HCT116 (cell line): Measurements from ENCODE around the gene PAX8.

Source experiments
- EGR1 ChIP-seq: IDR thresholded peaks from 2 replicates; pipeline ENCODE4 v1.6.1; 2012; ENCODE audit warnings: low read depth
- POLR2AphosphoS5 ChIP-seq: IDR thresholded peaks from 2 replicates; pipeline ENCODE4 v1.6.1; 2011; ENCODE audit warnings: mild to moderate bottlenecking, low read depth, low read length, moderate library complexity
- TF ChIP-seq, protein P1 (sequence below): IDR thresholded peaks from 2 replicates; pipeline ENCODE4 v1.6.1; 2012; ENCODE audit warnings: low read depth

DNA sequence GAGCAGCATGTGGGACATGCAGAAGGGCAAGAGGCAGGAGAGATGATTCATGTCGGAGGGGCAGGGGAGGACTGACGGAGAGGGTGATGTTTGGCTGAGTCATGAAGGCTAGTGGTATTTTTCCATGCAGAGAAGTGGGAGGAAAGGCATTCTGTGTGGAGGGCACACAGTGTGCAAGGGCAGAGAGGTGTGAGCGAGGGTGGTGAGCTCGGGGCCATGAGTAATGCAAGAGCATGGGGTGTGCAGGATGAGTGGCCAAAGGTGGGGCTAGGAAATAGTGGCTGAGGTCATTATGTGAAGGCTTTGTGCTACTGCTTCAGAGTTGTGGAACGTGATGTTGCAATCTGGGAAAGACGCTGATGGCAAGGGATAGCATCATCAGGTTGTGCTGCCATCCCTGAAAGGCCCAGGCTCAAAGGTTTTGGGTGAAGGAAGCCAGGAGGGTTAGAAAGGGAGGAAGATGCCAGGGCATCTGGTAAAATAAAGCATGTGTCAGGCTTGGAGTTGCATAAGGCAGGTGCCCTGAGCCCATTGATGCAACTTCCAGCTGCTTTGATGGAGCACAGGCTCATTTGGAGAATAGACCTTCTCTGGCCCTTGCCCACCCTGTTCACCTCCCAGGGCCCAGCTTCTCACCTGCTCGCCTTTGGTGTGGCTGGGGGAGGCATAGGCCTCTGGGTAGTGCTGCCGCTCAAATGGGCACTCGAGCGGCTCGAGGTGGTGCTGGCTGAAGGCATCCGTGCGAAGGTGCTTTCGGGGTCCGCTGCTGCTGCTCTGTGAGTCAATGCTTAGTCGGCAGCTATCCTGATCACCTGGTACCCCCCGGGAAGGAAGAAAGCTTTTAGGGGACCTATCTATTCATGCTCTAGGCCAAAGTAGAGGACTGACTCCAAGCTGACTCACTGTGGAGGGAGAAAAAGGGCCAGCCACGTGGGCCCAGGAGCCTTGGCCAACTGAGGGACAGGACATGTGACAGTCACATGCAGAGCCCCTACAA, 37.5 kb downstream of the PAX8 start:
- TF ChIP-seq, protein P1, sequence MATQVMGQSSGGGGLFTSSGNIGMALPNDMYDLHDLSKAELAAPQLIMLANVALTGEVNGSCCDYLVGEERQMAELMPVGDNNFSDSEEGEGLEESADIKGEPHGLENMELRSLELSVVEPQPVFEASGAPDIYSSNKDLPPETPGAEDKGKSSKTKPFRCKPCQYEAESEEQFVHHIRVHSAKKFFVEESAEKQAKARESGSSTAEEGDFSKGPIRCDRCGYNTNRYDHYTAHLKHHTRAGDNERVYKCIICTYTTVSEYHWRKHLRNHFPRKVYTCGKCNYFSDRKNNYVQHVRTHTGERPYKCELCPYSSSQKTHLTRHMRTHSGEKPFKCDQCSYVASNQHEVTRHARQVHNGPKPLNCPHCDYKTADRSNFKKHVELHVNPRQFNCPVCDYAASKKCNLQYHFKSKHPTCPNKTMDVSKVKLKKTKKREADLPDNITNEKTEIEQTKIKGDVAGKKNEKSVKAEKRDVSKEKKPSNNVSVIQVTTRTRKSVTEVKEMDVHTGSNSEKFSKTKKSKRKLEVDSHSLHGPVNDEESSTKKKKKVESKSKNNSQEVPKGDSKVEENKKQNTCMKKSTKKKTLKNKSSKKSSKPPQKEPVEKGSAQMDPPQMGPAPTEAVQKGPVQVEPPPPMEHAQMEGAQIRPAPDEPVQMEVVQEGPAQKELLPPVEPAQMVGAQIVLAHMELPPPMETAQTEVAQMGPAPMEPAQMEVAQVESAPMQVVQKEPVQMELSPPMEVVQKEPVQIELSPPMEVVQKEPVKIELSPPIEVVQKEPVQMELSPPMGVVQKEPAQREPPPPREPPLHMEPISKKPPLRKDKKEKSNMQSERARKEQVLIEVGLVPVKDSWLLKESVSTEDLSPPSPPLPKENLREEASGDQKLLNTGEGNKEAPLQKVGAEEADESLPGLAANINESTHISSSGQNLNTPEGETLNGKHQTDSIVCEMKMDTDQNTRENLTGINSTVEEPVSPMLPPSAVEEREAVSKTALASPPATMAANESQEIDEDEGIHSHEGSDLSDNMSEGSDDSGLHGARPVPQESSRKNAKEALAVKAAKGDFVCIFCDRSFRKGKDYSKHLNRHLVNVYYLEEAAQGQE = no peak
- TF ChIP-seq EGR1 = no peak
- TF ChIP-seq POLR2AphosphoS5 = peak; percentile 76; the same call in 1 of the 2 replicates
